PFSK-1 (cell line): ENCODE results near the gene TMPRSS4.

ENCODE experiments used
- POLR2AphosphoS5 ChIP-seq: IDR thresholded peaks from 2 replicates; pipeline ENCODE4 v1.6.1; 2012; ENCODE audit warnings: low read depth, mild to moderate bottlenecking, control low read depth, low read length, moderate library complexity
- TF ChIP-seq, protein P1 (sequence below), 2 experiments: IDR thresholded peaks; 2 replicates each; pipeline versions ENCODE4 v1.6.1 to v1.8.0; 2011 to 2012; ENCODE audit warnings: low read depth in 2 of 2, low read length in 2 of 2, control low read depth in 1 of 2, inconsistent platforms in 1 of 2, mild to moderate bottlenecking in 1 of 2, moderate library complexity in 1 of 2; ENCODE audit not compliant: insufficient read depth in 1 of 2

DNA sequence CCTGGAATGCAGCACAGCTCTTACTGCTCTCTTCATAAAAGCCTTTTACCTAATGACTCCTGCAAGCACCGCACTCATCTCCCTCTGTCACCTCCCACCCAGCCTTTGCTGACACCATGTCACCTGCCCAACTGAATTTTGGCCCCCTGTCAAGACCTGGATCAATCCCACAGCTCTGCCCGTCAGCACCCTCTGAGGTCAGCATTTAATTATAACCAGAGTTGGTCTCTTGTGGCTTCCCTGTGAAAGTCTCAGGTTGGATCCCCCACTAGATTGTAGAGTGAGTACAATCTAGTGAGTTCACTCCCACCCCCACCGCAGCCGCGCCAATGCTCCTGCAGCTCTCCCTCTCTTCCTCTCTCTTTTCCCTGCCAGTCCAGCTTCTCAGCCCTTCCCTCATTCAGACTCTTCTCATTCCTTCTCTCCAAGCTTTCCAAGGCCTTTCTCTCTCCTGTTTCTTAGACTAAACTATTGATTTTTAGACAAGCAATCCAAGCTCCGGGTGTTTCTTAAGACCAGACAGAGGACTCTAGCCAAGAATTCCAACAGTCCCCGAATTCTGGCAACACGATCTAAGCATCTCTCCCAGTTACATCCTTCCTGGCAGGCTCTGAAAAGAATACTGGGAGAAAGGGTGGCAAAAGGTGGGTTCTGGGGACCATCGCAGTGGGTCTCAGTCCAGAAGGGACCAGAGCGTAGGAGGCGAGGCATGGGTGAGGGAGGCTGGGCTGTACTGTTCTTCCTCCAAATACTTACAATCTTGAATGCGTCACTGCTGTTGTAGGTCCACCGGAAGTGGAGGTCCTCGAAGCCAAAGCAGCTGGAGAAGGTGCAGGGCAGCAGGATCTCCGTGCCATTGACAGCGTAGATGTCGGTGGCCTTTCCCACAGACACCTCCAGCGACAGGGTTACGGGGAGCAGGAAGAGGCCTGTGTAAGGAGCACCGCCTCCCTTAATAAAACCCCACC lies 67.7 kb downstream of the TMPRSS4 start:
- no peak for TF ChIP-seq POLR2AphosphoS5
- TF ChIP-seq, protein P1, sequence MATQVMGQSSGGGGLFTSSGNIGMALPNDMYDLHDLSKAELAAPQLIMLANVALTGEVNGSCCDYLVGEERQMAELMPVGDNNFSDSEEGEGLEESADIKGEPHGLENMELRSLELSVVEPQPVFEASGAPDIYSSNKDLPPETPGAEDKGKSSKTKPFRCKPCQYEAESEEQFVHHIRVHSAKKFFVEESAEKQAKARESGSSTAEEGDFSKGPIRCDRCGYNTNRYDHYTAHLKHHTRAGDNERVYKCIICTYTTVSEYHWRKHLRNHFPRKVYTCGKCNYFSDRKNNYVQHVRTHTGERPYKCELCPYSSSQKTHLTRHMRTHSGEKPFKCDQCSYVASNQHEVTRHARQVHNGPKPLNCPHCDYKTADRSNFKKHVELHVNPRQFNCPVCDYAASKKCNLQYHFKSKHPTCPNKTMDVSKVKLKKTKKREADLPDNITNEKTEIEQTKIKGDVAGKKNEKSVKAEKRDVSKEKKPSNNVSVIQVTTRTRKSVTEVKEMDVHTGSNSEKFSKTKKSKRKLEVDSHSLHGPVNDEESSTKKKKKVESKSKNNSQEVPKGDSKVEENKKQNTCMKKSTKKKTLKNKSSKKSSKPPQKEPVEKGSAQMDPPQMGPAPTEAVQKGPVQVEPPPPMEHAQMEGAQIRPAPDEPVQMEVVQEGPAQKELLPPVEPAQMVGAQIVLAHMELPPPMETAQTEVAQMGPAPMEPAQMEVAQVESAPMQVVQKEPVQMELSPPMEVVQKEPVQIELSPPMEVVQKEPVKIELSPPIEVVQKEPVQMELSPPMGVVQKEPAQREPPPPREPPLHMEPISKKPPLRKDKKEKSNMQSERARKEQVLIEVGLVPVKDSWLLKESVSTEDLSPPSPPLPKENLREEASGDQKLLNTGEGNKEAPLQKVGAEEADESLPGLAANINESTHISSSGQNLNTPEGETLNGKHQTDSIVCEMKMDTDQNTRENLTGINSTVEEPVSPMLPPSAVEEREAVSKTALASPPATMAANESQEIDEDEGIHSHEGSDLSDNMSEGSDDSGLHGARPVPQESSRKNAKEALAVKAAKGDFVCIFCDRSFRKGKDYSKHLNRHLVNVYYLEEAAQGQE (IDR thresholded peaks at IDR 0.05; ENCODE audit: insufficient read depth in 1 of 2, low read depth in 2 of 2, low read length in 2 of 2): no peak
